ENCODE data around the gene CACHD1.

The CACHD1 gene

DNA sequence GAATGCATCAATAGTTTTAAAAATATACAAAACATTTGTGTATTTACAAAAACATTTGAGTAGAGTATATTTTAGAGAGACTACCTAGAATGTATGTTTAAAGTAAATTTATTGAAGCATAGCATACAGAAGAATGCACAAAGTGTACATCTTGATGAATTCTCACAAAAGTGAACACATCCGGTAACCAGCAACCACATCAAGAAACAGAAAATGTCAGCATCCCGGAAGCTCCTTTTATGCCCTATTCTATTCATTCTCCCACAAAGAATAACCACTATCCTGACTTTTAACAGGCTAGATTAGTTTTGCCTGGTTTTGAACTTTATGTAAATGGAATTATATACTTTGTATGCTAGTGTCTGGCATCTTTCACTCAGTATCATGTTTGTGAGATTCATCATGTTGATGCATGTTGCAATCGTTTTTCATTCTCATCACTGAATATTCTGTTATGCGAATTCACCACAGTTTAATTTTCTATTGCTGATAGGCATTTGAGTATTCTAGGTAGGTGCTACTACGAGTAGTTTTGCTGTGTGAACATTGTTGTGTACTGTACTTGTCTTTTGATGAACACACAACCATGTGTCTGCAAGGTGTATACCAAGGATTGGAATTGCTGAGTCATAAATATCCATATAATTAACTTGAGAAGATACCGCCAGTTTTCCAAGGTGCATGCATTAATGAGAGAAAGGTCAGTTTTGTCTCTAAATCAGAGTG, 75.4 kb downstream of the CACHD1 start:
- no peak overlapping the region for H3K4me2 ChIP-seq (ENCODE audit: low read length)
- H2BK5ac ChIP-seq (ENCODE audit: low read depth, low read length, poor library complexity): no peak overlapping the region
- no peak overlapping the region for H4K8ac ChIP-seq (ENCODE audit: low read depth, low read length)
- H4K12ac ChIP-seq (ENCODE audit: low read depth, low read length): no peak overlapping the region
- H2BK12ac ChIP-seq (ENCODE audit: low read length): no peak overlapping the region
- H4K91ac ChIP-seq (ENCODE audit: low read depth, low read length): no peak overlapping the region
- no peak for DNase-seq
- H3K27ac ChIP-seq (ENCODE audit: low read depth, low read length): no peak overlapping the region
- no peak overlapping the region for H3K9ac ChIP-seq (ENCODE audit: low read length)
- no peak overlapping the region for H3K23ac ChIP-seq (ENCODE audit: low read length)
- no peaks in the 10 kb centered on the region for H3K79me2 ChIP-seq (ENCODE audit: control insufficient read depth, insufficient read depth, low read length, poor library complexity)
- H3K27me3 ChIP-seq (ENCODE audit: insufficient read depth, low read length): no peaks in the 10 kb centered on the region
- no peak overlapping the region for H3K18ac ChIP-seq (ENCODE audit: low read length)
- no peaks in the 10 kb centered on the region for H3K36me3 ChIP-seq (ENCODE audit: control insufficient read depth in 1 of 2, insufficient read depth in 2 of 2, low read length in 2 of 2)
- no peaks in the 10 kb centered on the region for H3K4me1 ChIP-seq (ENCODE audit: control insufficient read depth in 1 of 2, insufficient read depth in 2 of 2, low read length in 2 of 2)
- no peak overlapping the region for H2AK5ac ChIP-seq (ENCODE audit: low read length)
- no CpG with 5 or more reads among the region's 6 CpGs for WGBS (ENCODE audit: extremely low coverage, insufficient coverage, insufficient read length)
- no peak overlapping the region for H3K14ac ChIP-seq (ENCODE audit: low read length)
- H2AFZ ChIP-seq (ENCODE audit: insufficient read depth, low read length, poor library complexity): no peak overlapping the region
- H3K9me3 ChIP-seq (ENCODE audit: insufficient read depth, low read depth, low read length): no peaks in the 10 kb centered on the region
- no peak overlapping the region for H3K4ac ChIP-seq (ENCODE audit: low read depth, low read length)
- no peak overlapping the region for H3K4me3 ChIP-seq (ENCODE audit: low read depth, low read length)
- H2BK120ac ChIP-seq (ENCODE audit: insufficient read depth, low read length, poor library complexity): no peak overlapping the region
- no peaks in the 10 kb centered on the region for H3K79me1 ChIP-seq (ENCODE audit: low read length)

DNA sequence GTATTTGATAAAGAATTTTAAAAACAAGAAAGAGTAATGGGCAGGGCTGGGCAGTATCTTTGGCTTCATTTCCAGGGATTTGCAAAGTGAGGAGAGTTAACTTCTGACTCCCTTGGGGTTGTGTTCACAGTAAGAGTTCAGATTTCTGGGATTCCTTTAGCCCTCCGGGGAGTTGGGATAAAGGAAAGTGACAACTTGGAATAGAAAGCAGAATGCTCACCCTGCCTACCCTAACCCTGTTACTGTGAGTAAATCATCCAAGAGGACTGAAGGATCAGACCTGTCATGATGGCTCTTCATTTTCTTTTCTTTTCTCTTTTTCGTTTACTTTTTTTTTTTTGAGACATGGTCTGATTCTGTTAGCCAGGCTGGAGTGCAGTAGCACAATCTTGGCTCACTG, 76.1 kb downstream of the CACHD1 start:
- Histone ChIP-seq H3K27ac (ENCODE audit: low read depth, low read length) (no peak overlapping the region), H3K36me3 (ENCODE audit: control insufficient read depth in 1 of 2, insufficient read depth in 2 of 2, low read length in 2 of 2) (no peaks in the 10 kb centered on the region), H2AK5ac (ENCODE audit: low read length) (no peak overlapping the region), H3K9me3 (ENCODE audit: insufficient read depth, low read depth, low read length) (no peaks in the 10 kb centered on the region), H3K79me1 (ENCODE audit: low read length) (no peaks in the 10 kb centered on the region), H3K9ac (ENCODE audit: low read length) (no peak overlapping the region), H2BK120ac (ENCODE audit: insufficient read depth, low read length, poor library complexity) (no peak overlapping the region), H3K23ac (ENCODE audit: low read length) (no peak overlapping the region), H3K79me2 (ENCODE audit: control insufficient read depth, insufficient read depth, low read length, poor library complexity) (no peaks in the 10 kb centered on the region), H3K4me1 (ENCODE audit: control insufficient read depth in 1 of 2, insufficient read depth in 2 of 2, low read length in 2 of 2) (no peaks in the 10 kb centered on the region), H2BK5ac (ENCODE audit: low read depth, low read length, poor library complexity) (no peak overlapping the region), H4K12ac (ENCODE audit: low read depth, low read length) (no peak overlapping the region), H2AFZ (ENCODE audit: insufficient read depth, low read length, poor library complexity) (no peak overlapping the region), H3K4ac (ENCODE audit: low read depth, low read length) (no peak overlapping the region), H3K18ac (ENCODE audit: low read length) (no peak overlapping the region), H2BK12ac (ENCODE audit: low read length) (no peak overlapping the region), H3K27me3 (ENCODE audit: insufficient read depth, low read length) (no peaks in the 10 kb centered on the region), H3K14ac (ENCODE audit: low read length) (no peak overlapping the region), H4K8ac (ENCODE audit: low read depth, low read length) (no peak overlapping the region), H3K4me2 (ENCODE audit: low read length) (no peak overlapping the region), H3K4me3 (ENCODE audit: low read depth, low read length) (no peak overlapping the region), H4K91ac (ENCODE audit: low read depth, low read length) (no peak overlapping the region)
- no CpG with 5 or more reads among the region's 2 CpGs for WGBS (ENCODE audit: extremely low coverage, insufficient coverage, insufficient read length)
- no peak for DNase-seq

DNA sequence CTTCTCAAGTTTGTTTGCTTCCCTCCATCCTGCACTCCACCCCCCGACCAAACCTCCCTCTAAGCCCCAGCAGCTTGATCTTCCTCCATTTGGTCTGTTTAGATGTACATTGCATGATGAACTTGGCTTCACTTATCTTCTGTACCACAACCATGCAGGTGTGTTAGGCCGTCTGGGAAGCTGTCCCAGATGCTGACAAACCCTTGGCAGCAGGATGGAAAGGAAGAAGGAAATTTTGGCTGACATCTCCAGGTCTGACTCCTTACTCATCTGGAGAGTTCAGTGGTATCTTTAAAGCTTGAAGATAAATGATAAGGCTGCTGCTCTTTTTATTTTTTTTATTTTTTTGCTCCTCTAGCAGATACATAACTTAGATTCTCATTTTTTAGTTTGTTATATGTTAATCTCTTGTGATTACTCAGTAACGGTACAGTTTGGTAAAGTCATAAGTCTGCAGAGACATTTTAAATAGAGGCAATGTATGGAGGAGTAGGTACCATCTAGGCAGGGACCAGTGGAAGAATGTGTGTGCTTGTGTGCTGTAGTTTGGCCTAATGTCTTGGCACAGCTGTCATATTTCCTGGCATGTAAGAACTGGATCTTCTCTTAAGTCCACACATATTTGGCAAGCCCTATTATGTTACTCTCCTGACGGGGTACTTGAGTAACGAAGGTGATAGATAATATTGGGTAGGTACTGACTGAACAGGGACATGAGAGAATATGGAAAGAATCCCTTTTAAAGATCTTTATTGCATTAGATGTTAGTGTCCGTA, 79.7 kb downstream of the CACHD1 start:
- Histone ChIP-seq H3K4ac (ENCODE audit: low read depth, low read length) (no peak overlapping the region), H3K27ac (ENCODE audit: low read depth, low read length) (no peak overlapping the region), H3K14ac (ENCODE audit: low read length) (no peak overlapping the region), H3K4me2 (ENCODE audit: low read length) (no peak overlapping the region), H3K9ac (ENCODE audit: low read length) (no peak overlapping the region), H3K79me1 (ENCODE audit: low read length) (no peaks in the 10 kb centered on the region), H3K9me3 (ENCODE audit: insufficient read depth, low read depth, low read length) (no peaks in the 10 kb centered on the region), H2AK5ac (ENCODE audit: low read length) (no peak overlapping the region), H3K18ac (ENCODE audit: low read length) (no peak overlapping the region), H2AFZ (ENCODE audit: insufficient read depth, low read length, poor library complexity) (no peak overlapping the region), H3K36me3 (ENCODE audit: control insufficient read depth in 1 of 2, insufficient read depth in 2 of 2, low read length in 2 of 2) (no peaks in the 10 kb centered on the region), H3K27me3 (ENCODE audit: insufficient read depth, low read length) (no peaks in the 10 kb centered on the region), H3K4me3 (ENCODE audit: low read depth, low read length) (no peak overlapping the region), H3K79me2 (ENCODE audit: control insufficient read depth, insufficient read depth, low read length, poor library complexity) (no peaks in the 10 kb centered on the region), H3K23ac (ENCODE audit: low read length) (no peak overlapping the region), H2BK5ac (ENCODE audit: low read depth, low read length, poor library complexity) (no peak overlapping the region), H4K91ac (ENCODE audit: low read depth, low read length) (no peak overlapping the region), H4K12ac (ENCODE audit: low read depth, low read length) (no peak overlapping the region), H2BK12ac (ENCODE audit: low read length) (no peak overlapping the region), H4K8ac (ENCODE audit: low read depth, low read length) (no peak overlapping the region), H2BK120ac (ENCODE audit: insufficient read depth, low read length, poor library complexity) (no peak overlapping the region), H3K4me1 (ENCODE audit: control insufficient read depth in 1 of 2, insufficient read depth in 2 of 2, low read length in 2 of 2) (no peaks in the 10 kb centered on the region)
- DNase-seq: no peak
- no CpG with 5 or more reads among the region's 6 CpGs for WGBS (ENCODE audit: extremely low coverage, insufficient coverage, insufficient read length)

DNA sequence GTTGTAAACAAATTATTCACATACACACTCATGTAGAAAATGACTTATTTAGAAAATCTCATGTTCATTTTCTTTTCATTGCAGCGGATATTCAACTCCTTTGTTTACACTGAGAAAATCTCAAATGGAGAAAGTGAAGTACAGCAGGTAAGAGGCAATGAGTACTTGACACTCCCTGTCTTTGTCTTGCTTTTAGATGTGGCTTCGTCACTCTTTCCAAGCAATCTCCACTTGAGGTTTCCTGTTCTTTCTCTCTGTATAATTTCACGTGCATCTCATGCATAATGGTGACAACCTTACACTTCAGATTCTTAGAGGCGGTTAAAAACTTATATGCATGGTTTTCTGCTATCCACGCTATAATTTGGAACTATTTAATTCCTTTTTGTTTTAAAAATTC, 80.6 kb downstream of the CACHD1 start:
- H3K4me1 ChIP-seq (ENCODE audit: control insufficient read depth in 1 of 2, insufficient read depth in 2 of 2, low read length in 2 of 2): no peaks in the 10 kb centered on the region
- no peak overlapping the region for H2BK120ac ChIP-seq (ENCODE audit: insufficient read depth, low read length, poor library complexity)
- no peaks in the 10 kb centered on the region for H3K36me3 ChIP-seq (ENCODE audit: control insufficient read depth in 1 of 2, insufficient read depth in 2 of 2, low read length in 2 of 2)
- no peak overlapping the region for H2BK12ac ChIP-seq (ENCODE audit: low read length)
- H3K4me3 ChIP-seq (ENCODE audit: low read depth, low read length): no peak overlapping the region
- H3K23ac ChIP-seq (ENCODE audit: low read length): no peak overlapping the region
- no peak overlapping the region for H4K8ac ChIP-seq (ENCODE audit: low read depth, low read length)
- no peak overlapping the region for H3K18ac ChIP-seq (ENCODE audit: low read length)
- no peaks in the 10 kb centered on the region for H3K79me1 ChIP-seq (ENCODE audit: low read length)
- DNase-seq: no peak
- H4K12ac ChIP-seq (ENCODE audit: low read depth, low read length): no peak overlapping the region
- WGBS (ENCODE audit: extremely low coverage, insufficient coverage, insufficient read length): no CpG with 5 or more reads among the region's 5 CpGs
- H2BK5ac ChIP-seq (ENCODE audit: low read depth, low read length, poor library complexity): no peak overlapping the region
- H3K27ac ChIP-seq (ENCODE audit: low read depth, low read length): no peak overlapping the region
- H3K9me3 ChIP-seq (ENCODE audit: insufficient read depth, low read depth, low read length): no peaks in the 10 kb centered on the region
- no peak overlapping the region for H4K91ac ChIP-seq (ENCODE audit: low read depth, low read length)
- H3K79me2 ChIP-seq (ENCODE audit: control insufficient read depth, insufficient read depth, low read length, poor library complexity): no peaks in the 10 kb centered on the region
- H3K9ac ChIP-seq (ENCODE audit: low read length): no peak overlapping the region
- no peak overlapping the region for H3K4me2 ChIP-seq (ENCODE audit: low read length)
- no peak overlapping the region for H2AFZ ChIP-seq (ENCODE audit: insufficient read depth, low read length, poor library complexity)
- no peaks in the 10 kb centered on the region for H3K27me3 ChIP-seq (ENCODE audit: insufficient read depth, low read length)
- no peak overlapping the region for H3K14ac ChIP-seq (ENCODE audit: low read length)
- no peak overlapping the region for H3K4ac ChIP-seq (ENCODE audit: low read depth, low read length)
- H2AK5ac ChIP-seq (ENCODE audit: low read length): no peak overlapping the region

Measured in trophoblast cell (in vitro differentiated cells and primary cell).